Neuronal stem cell (in vitro differentiated cells): Measurements from ENCODE around the gene ZNF804A.

Experiments
- DNase-seq: peaks from one replicate; pipeline ENCODE4 v3.0.0-alpha.2; 2013; ENCODE audit warnings: low spot score
- H2AFZ ChIP-seq: one replicate; pipeline ENCODE4 v1.6.1; 2013; ENCODE audit warnings: mild to moderate bottlenecking, low read length, inconsistent platforms
- H2AK5ac ChIP-seq: 2 replicates; pipeline ENCODE4 v1.6.1; 2013; ENCODE audit warnings: low read depth, mild to moderate bottlenecking, inconsistent platforms, low read length, moderate library complexity, mixed read lengths
- H2BK120ac ChIP-seq: 2 replicates; pipeline ENCODE4 v1.6.1; 2013; ENCODE audit warnings: low read depth, mild to moderate bottlenecking, inconsistent platforms, low read length, moderate library complexity, mixed read lengths
- H2BK12ac ChIP-seq: one replicate; pipeline ENCODE4 v1.6.1; 2013; ENCODE audit warnings: low read length, inconsistent platforms
- H2BK15ac ChIP-seq: 2 replicates; pipeline ENCODE4 v1.6.1; 2013; ENCODE audit warnings: mild to moderate bottlenecking, low read length, inconsistent platforms, mixed read lengths
- H2BK5ac ChIP-seq: one replicate; pipeline ENCODE4 v1.6.1; 2013; ENCODE audit warnings: inconsistent platforms, mild to moderate bottlenecking, low read length, moderate library complexity
- H3K14ac ChIP-seq: one replicate; pipeline ENCODE4 v1.6.1; 2013; ENCODE audit warnings: low read length, inconsistent platforms
- H3K18ac ChIP-seq: 2 replicates; pipeline ENCODE4 v1.6.1; 2013; ENCODE audit warnings: low read length, inconsistent platforms
- H3K23ac ChIP-seq: 2 replicates; pipeline ENCODE4 v1.6.1; 2013; ENCODE audit warnings: low read depth, mild to moderate bottlenecking, mixed read lengths, low read length, inconsistent platforms; ENCODE audit not compliant: poor library complexity
- H3K27ac ChIP-seq: replicated peaks from 3 replicates; pipeline ENCODE4 v1.5.1; 2013; ENCODE audit warnings: low read length, inconsistent platforms
- H3K27me3 ChIP-seq, 3 experiments: 2 replicates each; pipeline ENCODE4 v1.6.1; 2013; ENCODE audit warnings: low read length in 3 of 3, mild to moderate bottlenecking in 2 of 3, inconsistent platforms in 1 of 3, low read depth in 1 of 3, mixed read lengths in 1 of 3, moderate library complexity in 1 of 3; ENCODE audit not compliant: control insufficient read depth in 3 of 3, insufficient read depth in 3 of 3
- H3K36me3 ChIP-seq, 2 donors: replicated peaks in 1 of 2; 2 replicates each; pipeline ENCODE4 v1.6.1; 2013; ENCODE audit warnings: low read length in 2 of 2; ENCODE audit not compliant: control insufficient read depth in 2 of 2, insufficient read depth in 2 of 2
- H3K4ac ChIP-seq: 2 replicates; pipeline ENCODE4 v1.6.1; 2013; ENCODE audit warnings: inconsistent platforms, mild to moderate bottlenecking, low read length, moderate library complexity
- H3K4me1 ChIP-seq, 2 donors: 1 replicate in 1 of 2; 2 replicates in 1 of 2; pipeline ENCODE4 v1.6.1; 2013; ENCODE audit warnings: low read length in 2 of 2, low read depth in 1 of 2; ENCODE audit not compliant: control insufficient read depth in 2 of 2, insufficient read depth in 1 of 2
- H3K4me2 ChIP-seq: one replicate; pipeline ENCODE4 v1.6.1; 2013; ENCODE audit warnings: mild to moderate bottlenecking, low read length, inconsistent platforms; ENCODE audit not compliant: insufficient read depth, poor library complexity, severe bottlenecking
- H3K4me3 ChIP-seq, 2 donors: 2 replicates each; pipeline ENCODE4 v1.5.1; 2013; ENCODE audit warnings: low read length in 2 of 2, mild to moderate bottlenecking in 2 of 2, inconsistent platforms in 1 of 2, moderate library complexity in 1 of 2
- H3K79me1 ChIP-seq: one replicate; pipeline ENCODE4 v1.6.1; 2013; ENCODE audit warnings: low read depth, mild to moderate bottlenecking, inconsistent platforms, low read length, moderate library complexity
- H3K9ac ChIP-seq: one replicate; pipeline ENCODE4 v1.6.1; 2013; ENCODE audit warnings: mild to moderate bottlenecking, low read depth, low read length, inconsistent platforms; ENCODE audit not compliant: poor library complexity
- H3K9me3 ChIP-seq, 2 donors: replicated peaks in 1 of 2; 2 replicates each; pipeline versions ENCODE3 to v1.6.1; 2013; ENCODE audit warnings: low read length in 2 of 2, mild to moderate bottlenecking in 2 of 2, inconsistent platforms in 1 of 2, low read depth in 1 of 2, mixed read lengths in 1 of 2, moderate library complexity in 1 of 2; ENCODE audit not compliant: control insufficient read depth in 2 of 2, insufficient read depth in 1 of 2
- H4K8ac ChIP-seq: one replicate; pipeline ENCODE4 v1.6.1; 2013; ENCODE audit warnings: low read depth, mild to moderate bottlenecking, inconsistent platforms, low read length, moderate library complexity
- H4K91ac ChIP-seq: one replicate; pipeline ENCODE4 v1.6.1; 2013; ENCODE audit warnings: low read length, low read depth, mild to moderate bottlenecking, inconsistent platforms; ENCODE audit not compliant: poor library complexity
- WGBS, 2 donors: extraction: QIAGEN DNeasy Blood & Tissue Kit; methylation state at CpG; one replicate each; pipeline ENCODE4 v1.1.7; 2013; ENCODE audit warnings: missing lambda C conversion rate in 2 of 2, mixed read lengths in 1 of 2; ENCODE audit not compliant: insufficient read length in 2 of 2, insufficient replicate concordance in 1 of 2; ENCODE audit errors: extremely low coverage in 2 of 2; 5-methylcytosine and 5-hydroxymethylcytosine counted together

ZNF804A gene

DNA sequence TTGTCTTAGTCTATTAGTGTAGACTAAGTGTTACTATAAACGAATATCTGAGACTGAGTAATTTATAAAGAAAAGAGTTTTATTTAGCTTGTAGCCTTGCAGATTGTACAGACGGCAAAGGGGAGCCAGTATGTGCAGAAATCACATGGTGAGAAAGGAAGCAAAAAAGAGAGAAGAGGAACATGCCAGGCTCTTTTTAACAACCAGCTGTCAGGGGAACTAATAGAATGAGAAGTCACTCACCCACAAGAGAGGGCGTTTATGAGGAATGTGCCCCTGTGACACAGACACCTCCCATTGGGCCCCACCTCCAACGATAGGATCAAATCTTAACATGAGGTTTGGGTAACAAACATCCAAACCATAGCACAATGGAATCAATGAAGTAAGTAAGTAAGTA is 20.6 kb upstream of the ZNF804A start:
- Histone ChIP-seq H3K36me3 (no peaks in the 10 kb centered on the region), H3K4me3 (no peak overlapping the region), H3K9ac (no peak overlapping the region), H2AFZ (peak overlapping the region; percentile 24), H3K9me3 (no peaks in the 10 kb centered on the region), H3K4me2 (no peak overlapping the region), H2BK15ac (no peak overlapping the region), H2BK120ac (no peak overlapping the region), H2AK5ac (no peak overlapping the region), H3K4ac (no peak overlapping the region), H3K14ac (no peak overlapping the region), H3K18ac (no peak overlapping the region), H3K23ac (no peak overlapping the region), H3K4me1 (no peaks in the 10 kb centered on the region), H3K27me3 (no peaks in the 10 kb centered on the region), H3K27ac (no peak overlapping the region), H4K91ac (no peak overlapping the region), H2BK5ac (no peak overlapping the region), H4K8ac (no peak overlapping the region), H3K79me1 (no peaks in the 10 kb centered on the region), H2BK12ac (no peak overlapping the region)
- no peak for DNase-seq
- no CpG with 5 or more reads among the region's 4 CpGs for WGBS, 2 donors

- H2BK120ac ChIP-seq = no peak overlapping the region
- no peaks in the 10 kb centered on the region for H3K9me3 ChIP-seq
- no peak overlapping the region for H3K4me2 ChIP-seq
- H4K91ac ChIP-seq = no peak overlapping the region
- no peak overlapping the region for H2BK15ac ChIP-seq
- H3K14ac ChIP-seq = no peak overlapping the region
- H2AK5ac ChIP-seq = no peak overlapping the region
- no peak overlapping the region for H3K4ac ChIP-seq
- no CpG with 5 or more reads among the region's 4 CpGs for WGBS, 2 donors
- H3K4me1 ChIP-seq = no peaks in the 10 kb centered on the region
- H3K79me1 ChIP-seq = no peaks in the 10 kb centered on the region
- no peaks in the 10 kb centered on the region for H3K27me3 ChIP-seq
- H3K9ac ChIP-seq = no peak overlapping the region
- H3K4me3 ChIP-seq = no peak overlapping the region
- H3K36me3 ChIP-seq = no peaks in the 10 kb centered on the region
- no peak overlapping the region for H2AFZ ChIP-seq
- H3K27ac ChIP-seq = no peak overlapping the region
- no peak overlapping the region for H4K8ac ChIP-seq
- no peak overlapping the region for H3K18ac ChIP-seq
- DNase-seq = no peak
- no peak overlapping the region for H3K23ac ChIP-seq
- no peak overlapping the region for H2BK5ac ChIP-seq
- H2BK12ac ChIP-seq = no peak overlapping the region
These were observed 19.1 kb upstream of the ZNF804A start for GRCh38 chr2:184579226-184579625.

GRCh38 chr2:184581391-184581790 is 16.9 kb upstream of the ZNF804A start:
- Histone ChIP-seq H3K79me1 (no peaks in the 10 kb centered on the region), H4K8ac (no peak overlapping the region), H3K9ac (no peak overlapping the region), H3K4me1 (no peaks in the 10 kb centered on the region), H3K9me3 (no peaks in the 10 kb centered on the region), H3K4ac (no peak overlapping the region), H2BK120ac (no peak overlapping the region), H3K18ac (no peak overlapping the region), H3K4me3 (no peak overlapping the region), H3K36me3 (no peaks in the 10 kb centered on the region), H2BK12ac (no peak overlapping the region), H3K27ac (no peak overlapping the region), H3K27me3 (no peaks in the 10 kb centered on the region), H4K91ac (no peak overlapping the region), H3K23ac (no peak overlapping the region), H2BK5ac (no peak overlapping the region), H3K4me2 (no peak overlapping the region), H2AFZ (no peak overlapping the region), H3K14ac (no peak overlapping the region), H2BK15ac (no peak overlapping the region), H2AK5ac (no peak overlapping the region)
- no CpG with 5 or more reads among the region's 1 CpG for WGBS, 2 donors
- no peak for DNase-seq

DNA sequence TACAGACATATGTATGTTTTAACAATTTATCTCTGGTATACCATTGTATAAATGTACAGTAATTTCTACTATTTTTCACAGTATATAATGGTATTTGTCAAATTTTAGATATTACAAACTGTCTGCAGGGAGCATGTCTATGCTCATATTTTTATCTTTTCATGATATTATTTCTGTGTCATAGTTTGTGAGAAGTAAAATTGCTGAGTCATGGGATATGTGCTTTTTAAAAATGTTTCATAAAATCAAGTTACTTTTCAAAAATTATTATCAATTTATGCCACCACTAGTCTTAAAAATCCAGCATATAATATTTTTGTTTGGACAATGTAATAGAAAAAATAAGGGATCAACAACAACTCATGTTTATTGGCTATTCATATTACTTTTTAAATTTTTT is 9.1 kb upstream of the ZNF804A start:
- H3K9ac ChIP-seq = no peak overlapping the region
- DNase-seq = no peak
- H3K36me3 ChIP-seq = no peaks in the 10 kb centered on the region
- H4K8ac ChIP-seq = no peak overlapping the region
- H3K18ac ChIP-seq = no peak overlapping the region
- H2BK5ac ChIP-seq = no peak overlapping the region
- no peak overlapping the region for H3K27ac ChIP-seq
- H2AK5ac ChIP-seq = no peak overlapping the region
- H2AFZ ChIP-seq = no peak overlapping the region
- no peaks in the 10 kb centered on the region for H3K79me1 ChIP-seq
- no peak overlapping the region for H3K4ac ChIP-seq
- no peak overlapping the region for H3K23ac ChIP-seq
- no peak overlapping the region for H3K4me3 ChIP-seq
- H3K14ac ChIP-seq = no peak overlapping the region
- H2BK15ac ChIP-seq = no peak overlapping the region
- no peaks in the 10 kb centered on the region for H3K27me3 ChIP-seq
- no peak overlapping the region for H2BK12ac ChIP-seq
- no peak overlapping the region for H3K4me2 ChIP-seq
- no peaks in the 10 kb centered on the region for H3K4me1 ChIP-seq
- no peak overlapping the region for H4K91ac ChIP-seq
- H2BK120ac ChIP-seq = no peak overlapping the region
- H3K9me3 ChIP-seq = no peaks in the 10 kb centered on the region
